Dermis microvascular lymphatic vessel endothelial cell (primary cell): ENCODE results near the gene TPX2. TPM values are rescaled to one million over a fixed set of nuclear protein-coding genes. Genes with fewer than 3 reads are reported as not detected.

Source experiments
- DNase-seq, 2 donors: peaks; one replicate each; pipeline versions ENCODE4 v3.0.0 to v3.0.0-alpha.2; 2010; ENCODE audit warnings: low read depth in 2 of 2
- total RNA-seq: library from RNA; depleted of rRNA; stranded (reverse); fragments of >200 nt; gene quantifications from 2 replicates; pipeline ENCODE4 v1.2.1, GENCODE V29; 2014

The TPX2 gene
- total RNA-seq, 1 donor from 2014 or later: 28.5 TPM

GRCh38 chr20:31846793-31847138, 107.7 kb downstream of the TPX2 start:
- DNase-seq: no peak

- no peak for DNase-seq
These were observed 109.3 kb downstream of the TPX2 start for GRCh38 chr20:31848088-31848999.

GRCh38 chr20:31849306-31849930, 110.3 kb downstream of the TPX2 start:
- no peak for DNase-seq

Other genes with a start within 250 kb of the TPX2 start
- gene HM13, start 224.8 kb upstream of the TPX2 start, total RNA-seq: 31.1 and 56.0 TPM in 2 replicates
- 576 and 901 TPM in 2 replicates for gene ID1, start 134.0 kb upstream of the TPX2 start, total RNA-seq
- gene COX4I2, start 101.4 kb upstream of the TPX2 start, total RNA-seq: not detected in 2 replicates
- gene BCL2L1, start 16.4 kb upstream of the TPX2 start, total RNA-seq: 38.1 and 38.6 TPM in 2 replicates
- gene MYLK2, start 80.1 kb downstream of the TPX2 start, total RNA-seq: 14.5 and 42.1 TPM in 2 replicates
- gene FOXS1, start 106.3 kb downstream of the TPX2 start, total RNA-seq: 0.39 and 0.76 TPM in 2 replicates
- 0.26 and 1.5 TPM in 2 replicates for gene DUSP15, start 131.2 kb downstream of the TPX2 start, total RNA-seq
- gene TTLL9, start 131.3 kb downstream of the TPX2 start, total RNA-seq: 0.38 TPM in 1 of 2 replicates, not detected in the other
- 3.2 and 5.7 TPM in 2 replicates for gene PDRG1, start 212.8 kb downstream of the TPX2 start, total RNA-seq
- not detected in 2 replicates for gene XKR7, start 228.9 kb downstream of the TPX2 start, total RNA-seq